WTC11 (cell line): ENCODE results near the gene RUVBL2. TPM values are rescaled to one million over a fixed set of nuclear protein-coding genes. Genes with fewer than 3 reads are reported as not detected.
"Not testable (repeated sequence)": the region's sequence is repeated elsewhere in the genome, so short reads cannot be mapped to it uniquely, and the experiment has no call there.

Source experiments
- ATAC-seq: fragments of 200-7000 bp; cut with Tn5 transposase; 2 replicates; pipeline ENCODE4 v1.10.0; 2021; ENCODE audit warnings: mild to moderate bottlenecking, moderate library complexity
- CTCF ChIA-PET: fragments of 300-600 bp; sonication (Branson Sonifier 250); formaldehyde crosslinking; loops from one replicate; lab custom pipeline; 2021; ENCODE audit warnings: antibody characterized with exemption; lab: Charles Lee
- POLR2A ChIA-PET: fragments of 350-600 bp; sonication (Branson Sonifier 250); formaldehyde crosslinking; loops from one replicate; lab custom pipeline; 2021; ENCODE audit warnings: antibody characterized with exemption; lab: Charles Lee
- DNase-seq: peaks from one replicate; pipeline ENCODE4 v3.0.0; 2021; ENCODE audit warnings: low spot score
- H3K27ac Mint-ChIP-seq: 2 replicates; pipeline ENCODE4 v1.8.0; 2021; ENCODE audit warnings: mixed read lengths
- H3K27me3 Mint-ChIP-seq: 2 replicates; pipeline ENCODE4 v1.8.0; 2021; ENCODE audit warnings: low read depth, mild to moderate bottlenecking, moderate library complexity, mixed read lengths
- H3K36me3 Mint-ChIP-seq: 2 replicates; pipeline ENCODE4 v1.8.0; 2021; ENCODE audit warnings: mixed read lengths
- H3K4me1 Mint-ChIP-seq: 2 replicates; pipeline ENCODE4 v1.8.0; 2022; ENCODE audit warnings: mixed read lengths
- H3K4me3 Mint-ChIP-seq: 2 replicates; pipeline ENCODE4 v1.8.0; 2021; ENCODE audit warnings: mild to moderate bottlenecking, moderate library complexity, mixed read lengths
- H3K9me3 Mint-ChIP-seq: 2 replicates; pipeline ENCODE4 v1.8.0; 2021; ENCODE audit warnings: mixed read lengths
- EMX1 ChIP-seq: fragments of 250-450 bp; sonication (Bioruptor Pico); IDR thresholded peaks from 2 replicates; pipeline ENCODE4 v1.8.0; 2021; ENCODE audit warnings: mild to moderate bottlenecking
- ERG ChIP-seq: fragments of 250-450 bp; sonication (Bioruptor Pico); IDR thresholded peaks from 2 replicates; pipeline ENCODE4 v1.8.0; 2021; ENCODE audit warnings: mild to moderate bottlenecking
- IRF2 ChIP-seq: sonication (generic); formaldehyde crosslinking; IDR thresholded peaks from 2 replicates; pipeline ENCODE4 v1.8.0; 2022; ENCODE audit warnings: low read depth, missing genetic modification reagents, borderline replicate concordance
- MYBL2 ChIP-seq: sonication (generic); formaldehyde crosslinking; IDR thresholded peaks from 2 replicates; pipeline ENCODE4 v1.8.1; 2023; ENCODE audit warnings: mild to moderate bottlenecking, moderate library complexity, missing genetic modification reagents
- NR2C2 ChIP-seq: sonication (generic); formaldehyde crosslinking; IDR thresholded peaks from 2 replicates; pipeline ENCODE4 v1.8.0; 2022; ENCODE audit warnings: mild to moderate bottlenecking, missing genetic modification reagents
- SP1 ChIP-seq: sonication (generic); formaldehyde crosslinking; conservative IDR thresholded peaks from 2 replicates; pipeline ENCODE4 v1.8.1; 2022; ENCODE audit warnings: missing genetic modification reagents
- total RNA-seq: library from RNA; stranded (reverse); gene quantifications from 3 replicates; pipeline ENCODE4 v1.2.3, GENCODE V29; 2021
- TF ChIP-seq, protein P1 (sequence below): sonication (generic); formaldehyde crosslinking; IDR thresholded peaks from 2 replicates; pipeline ENCODE4 v1.8.1; 2022; ENCODE audit warnings: low read depth, mild to moderate bottlenecking, moderate library complexity, missing genetic modification reagents, borderline replicate concordance
- TF ChIP-seq, protein P2 (sequence below): sonication (generic); formaldehyde crosslinking; IDR thresholded peaks from 2 replicates; pipeline ENCODE4 v1.8.0; 2023; ENCODE audit warnings: missing genetic modification reagents, mild to moderate bottlenecking, borderline replicate concordance

The RUVBL2 gene
- total RNA-seq, 1 experiment from 2014 or later = 178 TPM

DNA sequence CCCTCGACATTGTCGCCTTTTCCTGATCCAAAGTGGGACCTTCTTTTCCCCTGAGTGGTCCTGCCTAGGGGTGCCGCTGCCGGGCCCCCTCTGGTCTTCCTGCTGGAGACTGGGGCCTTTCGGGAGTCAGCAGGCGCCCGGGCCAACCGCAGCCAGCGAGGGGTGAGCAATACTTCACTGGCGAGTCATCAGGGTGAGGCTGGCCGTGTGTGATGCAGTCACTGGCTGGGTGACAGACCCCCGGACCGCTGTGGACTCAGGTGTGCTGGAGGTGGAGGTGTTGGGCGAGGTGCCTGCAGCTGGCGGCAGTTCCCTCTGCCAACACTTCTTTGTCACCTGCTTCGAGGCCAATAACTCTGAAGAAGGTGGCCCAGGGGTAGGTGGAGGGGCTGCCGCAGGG, 48.5 kb downstream of the RUVBL2 start:
- TF ChIP-seq, protein P1, sequence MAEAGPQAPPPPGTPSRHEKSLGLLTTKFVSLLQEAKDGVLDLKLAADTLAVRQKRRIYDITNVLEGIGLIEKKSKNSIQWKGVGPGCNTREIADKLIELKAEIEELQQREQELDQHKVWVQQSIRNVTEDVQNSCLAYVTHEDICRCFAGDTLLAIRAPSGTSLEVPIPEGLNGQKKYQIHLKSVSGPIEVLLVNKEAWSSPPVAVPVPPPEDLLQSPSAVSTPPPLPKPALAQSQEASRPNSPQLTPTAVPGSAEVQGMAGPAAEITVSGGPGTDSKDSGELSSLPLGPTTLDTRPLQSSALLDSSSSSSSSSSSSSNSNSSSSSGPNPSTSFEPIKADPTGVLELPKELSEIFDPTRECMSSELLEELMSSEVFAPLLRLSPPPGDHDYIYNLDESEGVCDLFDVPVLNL (CRISPR knock-in tag) = no peak
- no peak for TF ChIP-seq EMX1 (CRISPR knock-in tag)
- ATAC-seq = no peak
- no peak overlapping the region for H3K27ac Mint-ChIP-seq
- H3K36me3 Mint-ChIP-seq = no peaks in the 10 kb centered on the region
- H3K4me1 Mint-ChIP-seq = no peaks in the 10 kb centered on the region
- peaks cover 10% of the 10 kb centered on the region for H3K27me3 Mint-ChIP-seq
- ChIA-PET POLR2A (no interaction called here), CTCF (no interaction called here)
- no peak for DNase-seq
- no peaks in the 10 kb centered on the region for H3K9me3 Mint-ChIP-seq
- H3K4me3 Mint-ChIP-seq = no peak overlapping the region

DNA sequence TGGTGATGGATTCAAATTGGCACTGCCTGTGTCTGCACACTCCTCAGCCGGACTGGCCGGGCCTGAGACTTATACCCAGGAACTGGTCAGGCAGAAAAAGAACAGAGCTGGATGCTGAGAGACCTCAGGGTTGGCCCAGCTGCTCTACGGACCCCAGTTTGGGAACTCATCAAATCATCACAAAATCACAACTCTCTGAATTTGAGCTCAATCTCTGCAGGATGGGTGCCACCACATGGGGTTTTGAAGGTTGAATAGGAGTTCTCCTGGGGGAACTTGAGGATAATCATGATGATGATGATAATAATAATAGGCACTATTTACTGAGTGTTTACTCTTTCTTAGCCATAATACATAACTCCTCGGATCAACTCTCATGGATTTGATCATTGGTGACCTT, 49.0 kb downstream of the RUVBL2 start:
- ATAC-seq, H3K27ac Mint-ChIP-seq, H3K27me3 Mint-ChIP-seq, DNase-seq, H3K9me3 Mint-ChIP-seq, H3K4me1 Mint-ChIP-seq, H3K36me3 Mint-ChIP-seq, CTCF ChIA-PET, H3K4me3 Mint-ChIP-seq, POLR2A ChIA-PET: not testable (repeated sequence)

GRCh38 chr19:49043548-49043947, 49.9 kb downstream of the RUVBL2 start, which contains the start of gene CGB5:
Gene CGB5, plus strand, starts transcription at chr19:49043848. Its CDS starts 362 bp downstream, at chr19:49044210.
- DNase-seq, H3K9me3 Mint-ChIP-seq, H3K36me3 Mint-ChIP-seq, CTCF ChIA-PET, H3K27ac Mint-ChIP-seq, POLR2A ChIA-PET, H3K27me3 Mint-ChIP-seq, H3K4me3 Mint-ChIP-seq, ATAC-seq, H3K4me1 Mint-ChIP-seq: not testable (repeated sequence)

DNA sequence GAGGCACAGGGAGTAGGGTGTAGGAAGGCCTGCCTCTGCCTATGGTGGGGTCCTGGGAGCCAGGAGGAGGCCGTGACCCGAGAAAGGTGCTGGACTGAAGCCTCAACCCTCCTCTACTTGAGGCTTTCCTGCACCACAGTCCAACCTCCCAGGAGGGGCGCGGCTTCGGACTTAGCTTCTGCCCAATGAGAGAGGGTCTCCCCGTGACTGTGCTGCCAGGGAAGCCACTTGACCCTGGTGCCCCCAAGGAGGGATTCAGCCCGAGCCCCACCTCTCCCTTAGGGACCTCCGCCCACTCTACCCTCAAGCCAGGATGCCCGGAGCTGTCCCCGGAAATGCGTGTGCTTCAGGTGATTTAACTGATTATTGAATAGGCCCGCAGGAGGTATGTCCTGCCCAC, 55.3 kb downstream of the RUVBL2 start, which contains the start of gene CGB8:
Gene CGB8, minus strand, starts transcription at position 101 of the 400 bp plus-strand sequence. CDS start 372 bp downstream, outside the sequence.
- H3K36me3 Mint-ChIP-seq, ATAC-seq, H3K4me3 Mint-ChIP-seq, CTCF ChIA-PET, H3K9me3 Mint-ChIP-seq, H3K27ac Mint-ChIP-seq, POLR2A ChIA-PET, DNase-seq, H3K4me1 Mint-ChIP-seq: not testable (repeated sequence)
- H3K27me3 Mint-ChIP-seq = peaks cover 23% of the 10 kb centered on the region

GRCh38 chr19:49049834-49050233, 56.1 kb downstream of the RUVBL2 start:
- H3K4me3 Mint-ChIP-seq, H3K4me1 Mint-ChIP-seq, DNase-seq, CTCF ChIA-PET, ATAC-seq, H3K36me3 Mint-ChIP-seq, H3K9me3 Mint-ChIP-seq, POLR2A ChIA-PET, H3K27ac Mint-ChIP-seq: not testable (repeated sequence)
- H3K27me3 Mint-ChIP-seq = peaks cover 27% of the 10 kb centered on the region

DNA sequence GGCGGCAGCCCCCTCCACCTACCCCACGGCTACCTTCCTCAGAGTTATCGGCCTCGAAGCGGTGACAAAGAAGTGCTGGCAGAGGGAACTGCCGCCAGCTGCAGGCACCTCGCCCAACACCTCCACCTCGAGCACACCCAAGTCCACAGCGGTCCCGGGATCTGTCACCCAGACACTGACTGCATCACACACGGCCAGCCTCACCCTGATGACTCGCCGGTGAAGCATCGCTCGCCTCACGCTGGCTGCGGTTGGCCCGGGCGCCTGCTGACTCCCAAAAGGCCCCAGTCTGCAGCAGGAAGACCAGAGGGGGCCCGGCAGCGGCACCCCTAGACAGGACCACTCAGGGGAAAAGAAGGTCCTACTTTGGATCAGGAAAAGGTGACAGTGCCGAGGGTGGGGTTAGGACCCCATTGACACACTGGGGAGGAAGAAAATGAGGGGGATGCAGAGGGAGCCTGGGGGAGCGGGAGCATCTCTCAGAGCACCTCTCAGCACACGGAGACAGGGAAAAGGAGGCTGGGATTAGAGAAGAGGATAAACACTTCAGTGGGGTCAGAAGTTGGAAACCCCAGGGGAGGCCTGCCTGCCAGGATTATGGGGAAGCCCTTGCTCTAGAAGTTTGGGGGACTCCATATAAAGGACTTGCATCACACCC, 56.8 kb downstream of the RUVBL2 start:
- H3K9me3 Mint-ChIP-seq, ATAC-seq, CTCF ChIA-PET, H3K36me3 Mint-ChIP-seq, DNase-seq, H3K4me1 Mint-ChIP-seq, POLR2A ChIA-PET, H3K27ac Mint-ChIP-seq, H3K4me3 Mint-ChIP-seq: not testable (repeated sequence)
- peaks cover 30% of the 10 kb centered on the region for H3K27me3 Mint-ChIP-seq

DNA sequence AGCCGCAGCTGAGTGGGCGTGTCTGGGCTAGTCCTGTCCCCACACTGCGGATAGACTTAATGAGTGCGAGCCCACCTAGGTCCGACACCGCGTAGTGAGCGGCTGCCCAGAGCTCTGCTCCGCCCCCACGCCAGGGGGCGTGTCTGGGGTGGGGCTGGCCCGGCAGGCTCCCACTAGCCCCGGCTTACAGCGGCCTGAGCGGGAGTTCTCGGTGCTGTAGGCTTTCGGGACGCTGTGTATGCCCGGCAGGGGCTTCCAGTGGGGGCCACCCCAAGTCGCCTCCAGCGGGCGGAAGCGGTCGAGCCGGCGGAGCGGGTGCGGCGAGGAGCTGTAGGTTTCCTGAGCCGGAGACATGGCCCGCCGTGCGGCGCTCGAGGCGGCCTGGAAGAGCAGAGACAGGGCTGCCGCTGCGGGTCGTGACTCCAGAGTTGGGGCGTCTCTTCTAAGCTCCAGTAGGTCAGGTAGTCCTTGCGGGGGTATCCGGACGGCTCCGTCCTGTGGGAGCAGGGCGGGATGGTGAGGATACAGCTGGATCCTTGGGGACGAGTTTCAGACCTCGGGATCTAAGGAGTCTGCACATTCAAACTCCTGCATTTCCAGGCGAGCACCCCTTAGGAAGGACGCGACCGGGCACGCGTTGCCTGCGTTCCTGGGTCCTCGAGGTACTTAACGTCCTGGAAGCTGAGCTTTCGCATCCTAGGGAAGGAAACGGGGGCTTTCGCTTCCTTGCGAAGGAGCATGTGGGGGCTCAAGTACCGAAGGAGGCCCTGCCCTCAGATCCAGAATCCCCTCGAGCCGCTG, 62.6 kb downstream of the RUVBL2 start:
- POLR2A ChIA-PET = interaction anchor here (0.6 to 0.7 kb wide), 3 partner anchors 74 to 209 kb away, joined by 4 to 5 read pairs (median 4); no protein-coding TSS in a partner anchor
- H3K4me1 Mint-ChIP-seq = peaks cover 14% of the 10 kb centered on the region
- peaks cover 76% of the 10 kb centered on the region for H3K27me3 Mint-ChIP-seq
- CTCF ChIA-PET = interaction anchor here (0.5 to 3.5 kb wide), 27 partner anchors 9 to 278 kb away, joined by 3 to 33 read pairs (median 4); partner anchors contain the start of genes CGB2, GYS1, HSD17B14 and KCNA7
- H3K36me3 Mint-ChIP-seq = no peaks in the 10 kb centered on the region
- H3K4me3 Mint-ChIP-seq = peak overlapping the region; percentile 71
- no peak overlapping the region for H3K27ac Mint-ChIP-seq
- DNase-seq (peak; percentile 76), ATAC-seq (peak; percentile 82)
- no peaks in the 10 kb centered on the region for H3K9me3 Mint-ChIP-seq
- TF ChIP-seq, protein P2, sequence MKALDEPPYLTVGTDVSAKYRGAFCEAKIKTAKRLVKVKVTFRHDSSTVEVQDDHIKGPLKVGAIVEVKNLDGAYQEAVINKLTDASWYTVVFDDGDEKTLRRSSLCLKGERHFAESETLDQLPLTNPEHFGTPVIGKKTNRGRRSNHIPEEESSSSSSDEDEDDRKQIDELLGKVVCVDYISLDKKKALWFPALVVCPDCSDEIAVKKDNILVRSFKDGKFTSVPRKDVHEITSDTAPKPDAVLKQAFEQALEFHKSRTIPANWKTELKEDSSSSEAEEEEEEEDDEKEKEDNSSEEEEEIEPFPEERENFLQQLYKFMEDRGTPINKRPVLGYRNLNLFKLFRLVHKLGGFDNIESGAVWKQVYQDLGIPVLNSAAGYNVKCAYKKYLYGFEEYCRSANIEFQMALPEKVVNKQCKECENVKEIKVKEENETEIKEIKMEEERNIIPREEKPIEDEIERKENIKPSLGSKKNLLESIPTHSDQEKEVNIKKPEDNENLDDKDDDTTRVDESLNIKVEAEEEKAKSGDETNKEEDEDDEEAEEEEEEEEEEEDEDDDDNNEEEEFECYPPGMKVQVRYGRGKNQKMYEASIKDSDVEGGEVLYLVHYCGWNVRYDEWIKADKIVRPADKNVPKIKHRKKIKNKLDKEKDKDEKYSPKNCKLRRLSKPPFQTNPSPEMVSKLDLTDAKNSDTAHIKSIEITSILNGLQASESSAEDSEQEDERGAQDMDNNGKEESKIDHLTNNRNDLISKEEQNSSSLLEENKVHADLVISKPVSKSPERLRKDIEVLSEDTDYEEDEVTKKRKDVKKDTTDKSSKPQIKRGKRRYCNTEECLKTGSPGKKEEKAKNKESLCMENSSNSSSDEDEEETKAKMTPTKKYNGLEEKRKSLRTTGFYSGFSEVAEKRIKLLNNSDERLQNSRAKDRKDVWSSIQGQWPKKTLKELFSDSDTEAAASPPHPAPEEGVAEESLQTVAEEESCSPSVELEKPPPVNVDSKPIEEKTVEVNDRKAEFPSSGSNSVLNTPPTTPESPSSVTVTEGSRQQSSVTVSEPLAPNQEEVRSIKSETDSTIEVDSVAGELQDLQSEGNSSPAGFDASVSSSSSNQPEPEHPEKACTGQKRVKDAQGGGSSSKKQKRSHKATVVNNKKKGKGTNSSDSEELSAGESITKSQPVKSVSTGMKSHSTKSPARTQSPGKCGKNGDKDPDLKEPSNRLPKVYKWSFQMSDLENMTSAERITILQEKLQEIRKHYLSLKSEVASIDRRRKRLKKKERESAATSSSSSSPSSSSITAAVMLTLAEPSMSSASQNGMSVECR (CRISPR knock-in tag) = no peak
- no peak for TF ChIP-seq IRF2 (CRISPR knock-in tag)
- no peak for TF ChIP-seq NR2C2 (CRISPR knock-in tag)
- peak; percentile 81 for TF ChIP-seq SP1
- no peak for TF ChIP-seq ERG (CRISPR knock-in tag)
- peak; percentile 16; the same call in 1 of the 2 replicates for TF ChIP-seq MYBL2 (CRISPR knock-in tag)
